RPMI7951 (cell line): ENCODE measurements around the gene CASP10. TPM values are rescaled to one million over a fixed set of nuclear protein-coding genes. Genes with fewer than 3 reads are reported as not detected.
A peak's percentile ranks its signal among the peaks of the same experiment; 100 is the strongest.

ENCODE experiments used
- DNase-seq: peaks from one replicate; pipeline ENCODE4 v3.0.0-alpha.2; 2012; ENCODE audit warnings: low read depth
- total RNA-seq: library from RNA; depleted of rRNA; stranded (reverse); fragments of >200 nt; shearing (Covaris generic); gene quantifications from 2 replicates; pipeline ENCODE4 v1.2.3, GENCODE V29; 2014

CASP10 gene
- total RNA-seq, 1 experiment from 2014 or later, result 7.4 TPM

- DNase-seq, result no peak
Measured at GRCh38 chr2:201258666-201259615, 76.0 kb downstream of the CASP10 start.

- DNase-seq, result peak; percentile 79
Measured at GRCh38 chr2:201260302-201260800, 77.4 kb downstream of the CASP10 start, which contains the start of gene CASP8. CASP8 (plus strand) TSS chr2:201260536; CDS start chr2:201266487, 5,951 bp downstream.

- DNase-seq, result no peak
Measured at GRCh38 chr2:201261471-201261870, 78.5 kb downstream of the CASP10 start.

- DNase-seq, result no peak
Measured at GRCh38 chr2:201261906-201262305, 79.0 kb downstream of the CASP10 start.

- no peak for DNase-seq
Measured at GRCh38 chr2:201262718-201263117, 79.8 kb downstream of the CASP10 start.

- DNase-seq, result no peak
Measured at GRCh38 chr2:201263779-201264178, 80.8 kb downstream of the CASP10 start.

- DNase-seq, result no peak
Measured at GRCh38 chr2:201264472-201265173, 81.7 kb downstream of the CASP10 start.

GRCh38 chr2:201266629-201267028, 83.7 kb downstream of the CASP10 start:
- no peak for DNase-seq

- DNase-seq, result no peak
Measured at GRCh38 chr2:201267278-201268030, 84.5 kb downstream of the CASP10 start.

GRCh38 chr2:201269764-201270163, 86.8 kb downstream of the CASP10 start:
- no peak for DNase-seq

- DNase-seq, result no peak
Measured at GRCh38 chr2:201270293-201271001, 87.5 kb downstream of the CASP10 start.

GRCh38 chr2:201271917-201272316, 89.0 kb downstream of the CASP10 start:
- DNase-seq, result no peak

- DNase-seq, result no peak
Measured at GRCh38 chr2:201273330-201273983, 90.5 kb downstream of the CASP10 start.

- DNase-seq, result no peak
Measured at GRCh38 chr2:201275069-201275468, 92.1 kb downstream of the CASP10 start.

- DNase-seq, result no peak
Measured at GRCh38 chr2:201275990-201276389, 93.0 kb downstream of the CASP10 start.

GRCh38 chr2:201276511-201276910, 93.6 kb downstream of the CASP10 start:
- DNase-seq, result no peak
